Adrenal gland (tissue), 12 donors: Measurements from ENCODE around the gene PDGFD. TPM values are rescaled to one million over a fixed set of nuclear protein-coding genes. Genes with fewer than 3 reads are reported as not detected.

Experiments
- DNase-seq, 7 donors: peaks; one replicate each; pipeline ENCODE4 v3.0.0-alpha.2; 2019 to 2020
- H3K27ac ChIP-seq, 5 donors: fragments of 200-600 bp; sonication (generic) in 4 of 5; 1 replicate in 3 of 5; 2 replicates in 2 of 5; pipeline versions ENCODE4 v1.5.1 to v1.8.0; 2016 to 2020; ENCODE audit warnings: mild to moderate bottlenecking in 1 of 5
- H3K27me3 ChIP-seq: fragments of 200-600 bp; 2 replicates; pipeline ENCODE4 v1.8.0; 2021
- H3K36me3 ChIP-seq, 2 donors: fragments of 200-600 bp; replicated peaks in 1 of 2; 1 replicate in 1 of 2; 2 replicates in 1 of 2; pipeline versions ENCODE4 v1.5.1 to v1.8.0; 2018 to 2022
- H3K4me1 ChIP-seq, 2 donors: fragments of 200-600 bp; replicated peaks in 1 of 2; 1 replicate in 1 of 2; 2 replicates in 1 of 2; pipeline versions ENCODE4 v1.5.1 to v1.8.0; 2018 to 2021
- H3K4me3 ChIP-seq, 4 donors: fragments of 200-600 bp; sonication (generic) in 3 of 4; one replicate each; pipeline ENCODE4 v1.5.1; 2016 to 2018
- H3K9me3 ChIP-seq, 3 donors: fragments of 200-600 bp; sonication (generic) in 1 of 3; replicated peaks in 1 of 3; 1 replicate in 2 of 3; 2 replicates in 1 of 3; pipeline versions ENCODE4 v1.5.1 to v1.8.0; 2016 to 2021
- POLR2A ChIP-seq, 2 donors: fragments of 450-650 bp; IDR thresholded peaks; one replicate each; pipeline ENCODE4 v1.6.1; 2017; ENCODE audit warnings: antibody characterized with exemption in 2 of 2, mild to moderate bottlenecking in 2 of 2, moderate library complexity in 1 of 2
- WGBS, 4 donors: extraction: QIAGEN DNeasy Blood & Tissue Kit in 2 of 4; methylation state at CpG; one replicate each; pipeline versions ENCODE4 v1.1.5 to v1.1.7; 2013 to 2017; 5-methylcytosine and 5-hydroxymethylcytosine counted together
- intact Hi-C, 2 donors: fragments of 100-400 bp; cut with DNase I; formaldehyde crosslinking; loops; one replicate each; pipeline versions ENCODE4 v1.14.1 to v1.15.0; 2022 to 2023
- polyA plus RNA-seq, 3 donors: library from polyadenylated mRNA; stranded (reverse); fragments of 200-250 nt in 2 of 3; fragments of 350-450 nt in 1 of 3; fragmentation: Illumina TruSeq in 1 of 3; extraction: RNeasy Lipid Tissue Mini Kit (QIAGEN cat#74804) in 1 of 3; gene quantifications; one replicate each; pipeline ENCODE4 v1.2.3, GENCODE V29; 2013 to 2014
- total RNA-seq, 9 donors: library from RNA; depleted of rRNA in 4 of 9; stranded (reverse); fragments of >200 nt in 4 of 9; fragments of 120-200 nt in 1 of 9; fragmentation: NEBNext Ultra II Directional in 1 of 9; extraction: Animal tissue kit (Norgen Biotek cat#: 25700) in 1 of 9; gene quantifications; one replicate each; pipeline versions ENCODE4 v1.1.0 to v1.2.4, GENCODE V29; 2013 to 2023
- TF ChIP-seq, protein P1 (sequence below), 6 experiments: fragments of 450-650 bp in 4 of 6; fragments of 200-600 bp in 2 of 6; sonication (generic) in 1 of 6; IDR thresholded peaks; 1 replicate in 5 of 6; 2 replicates in 1 of 6; pipeline versions ENCODE4 v1.5.1 to v1.8.0; 2016 to 2021; ENCODE audit warnings: antibody characterized with exemption in 6 of 6, mild to moderate bottlenecking in 2 of 6, moderate library complexity in 1 of 6
- donor health status: healthy with polysubstance abuse.
- donor health status: Bipolar disorder and iron deficiency.
- donor health status: DM: yes; HTN: yes; CAD: no.
- donor health status: DM: no; HTN: no; CAD: no.
- donor health status: DM: no; HTN: no; CAD: no.
- donor health status: DM: yes; HTN: yes; CAD: no.

The PDGFD gene
- total and polyA plus RNA-seq, 12 donors = 42.7 to 297 (median 199) TPM

DNA sequence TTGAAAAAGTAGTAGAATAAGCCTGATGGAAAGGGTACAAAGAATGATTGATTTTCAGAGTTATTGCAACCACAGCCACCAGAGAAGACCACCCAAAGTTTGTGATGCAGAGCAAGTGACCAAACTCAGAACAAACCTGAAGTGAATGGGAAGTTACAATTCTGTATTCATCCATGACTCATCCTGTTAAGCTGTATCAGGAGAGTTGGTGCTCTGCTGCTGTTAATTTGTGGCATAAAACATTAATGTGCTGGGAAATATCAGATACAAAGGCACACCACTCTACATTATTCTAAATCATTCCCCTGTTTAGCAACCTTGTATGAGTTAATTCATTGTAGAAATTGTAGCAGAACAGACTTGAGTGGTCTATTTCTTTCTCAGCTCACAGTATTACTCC lies 19.6 kb upstream of the PDGFD start:
- Histone ChIP-seq H3K27ac (no peak overlapping the region), H3K36me3 (no peaks in the 10 kb centered on the region), H3K4me1 (no peaks in the 10 kb centered on the region), H3K27me3 (no peaks in the 10 kb centered on the region), H3K9me3 (no peaks in the 10 kb centered on the region), H3K4me3 (no peak overlapping the region)
- DNase-seq = no peak
- intact Hi-C loops = no loop called here
- TF ChIP-seq, protein P1, sequence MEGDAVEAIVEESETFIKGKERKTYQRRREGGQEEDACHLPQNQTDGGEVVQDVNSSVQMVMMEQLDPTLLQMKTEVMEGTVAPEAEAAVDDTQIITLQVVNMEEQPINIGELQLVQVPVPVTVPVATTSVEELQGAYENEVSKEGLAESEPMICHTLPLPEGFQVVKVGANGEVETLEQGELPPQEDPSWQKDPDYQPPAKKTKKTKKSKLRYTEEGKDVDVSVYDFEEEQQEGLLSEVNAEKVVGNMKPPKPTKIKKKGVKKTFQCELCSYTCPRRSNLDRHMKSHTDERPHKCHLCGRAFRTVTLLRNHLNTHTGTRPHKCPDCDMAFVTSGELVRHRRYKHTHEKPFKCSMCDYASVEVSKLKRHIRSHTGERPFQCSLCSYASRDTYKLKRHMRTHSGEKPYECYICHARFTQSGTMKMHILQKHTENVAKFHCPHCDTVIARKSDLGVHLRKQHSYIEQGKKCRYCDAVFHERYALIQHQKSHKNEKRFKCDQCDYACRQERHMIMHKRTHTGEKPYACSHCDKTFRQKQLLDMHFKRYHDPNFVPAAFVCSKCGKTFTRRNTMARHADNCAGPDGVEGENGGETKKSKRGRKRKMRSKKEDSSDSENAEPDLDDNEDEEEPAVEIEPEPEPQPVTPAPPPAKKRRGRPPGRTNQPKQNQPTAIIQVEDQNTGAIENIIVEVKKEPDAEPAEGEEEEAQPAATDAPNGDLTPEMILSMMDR (IDR thresholded peaks at IDR 0.05) = no peak
- no peak for TF ChIP-seq POLR2A (IDR thresholded peaks at IDR 0.05)

GRCh38 chr11:104175769-104176168 lies 11.8 kb upstream of the PDGFD start:
- Histone ChIP-seq H3K4me1 (no peaks in the 10 kb centered on the region), H3K27ac (no peak overlapping the region), H3K27me3 (no peaks in the 10 kb centered on the region), H3K4me3 (no peak overlapping the region), H3K36me3 (no peaks in the 10 kb centered on the region), H3K9me3 (no peaks in the 10 kb centered on the region)
- DNase-seq = no peak
- TF ChIP-seq POLR2A (IDR thresholded peaks at IDR 0.05) = no peak
- TF ChIP-seq, protein P1 (IDR thresholded peaks at IDR 0.05) = no peak
- intact Hi-C loops = no loop called here
- 88 to 100% (median 93%) methylated on average over 1 of the region's 1 CpG for WGBS, 4 donors

DNA sequence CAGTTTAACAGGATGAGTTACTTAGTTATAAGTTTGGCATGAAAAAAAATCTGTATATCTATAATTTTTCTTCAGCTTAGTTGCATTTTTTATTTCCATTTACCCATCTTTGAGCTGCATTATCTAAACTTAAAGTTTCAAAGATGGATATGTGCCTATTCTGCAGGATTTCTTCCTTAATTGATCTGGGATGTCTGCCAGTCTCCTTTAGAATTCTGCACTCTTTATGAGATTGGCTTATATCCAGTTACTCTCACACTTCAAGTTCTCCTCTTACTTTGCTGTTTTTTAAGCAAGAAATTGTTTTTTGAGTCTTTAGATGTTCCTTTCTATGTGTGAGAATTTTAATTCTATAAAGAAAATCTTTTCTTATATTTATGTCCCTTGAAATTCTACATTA lies 5.1 kb upstream of the PDGFD start:
- Histone ChIP-seq H3K4me3 (no peak overlapping the region), H3K27ac (no peak overlapping the region), H3K9me3 (no peaks in the 10 kb centered on the region), H3K4me1 (no peaks in the 10 kb centered on the region), H3K36me3 (no peaks in the 10 kb centered on the region), H3K27me3 (no peaks in the 10 kb centered on the region)
- TF ChIP-seq POLR2A (IDR thresholded peaks at IDR 0.05) = no peak
- TF ChIP-seq, protein P1 (IDR thresholded peaks at IDR 0.05) = no peak
- intact Hi-C loops = no loop called here
- no peak for DNase-seq

DNA sequence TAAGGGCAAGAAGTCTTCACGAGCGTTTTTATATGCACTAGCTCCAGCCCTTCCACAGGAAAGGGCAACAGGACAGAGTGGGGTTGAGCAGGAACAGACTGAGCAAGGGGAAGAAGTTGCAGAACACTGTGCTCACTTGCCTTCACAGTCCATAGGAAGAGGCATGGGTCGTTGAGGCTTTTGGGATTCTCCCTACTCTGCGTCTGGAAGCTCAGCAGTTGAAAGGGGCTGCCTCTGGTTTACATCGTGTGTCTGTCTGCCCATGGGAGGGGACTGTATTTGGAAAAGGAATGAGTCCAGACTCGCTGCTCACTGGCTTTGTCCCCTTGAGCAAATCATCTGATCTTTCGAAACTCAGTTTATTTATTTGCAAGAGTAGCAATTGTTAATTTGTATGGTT lies 1.1 kb upstream of the PDGFD start:
- 84 to 92% (median 87%) methylated on average over 7 of the region's 7 CpGs for WGBS, 4 donors
- peaks cover 9 to 11% of the 10 kb centered on the region in 2 donors for H3K4me1 ChIP-seq
- intact Hi-C loops = no loop called here
- no peak overlapping the region for H3K4me3 ChIP-seq
- H3K9me3 ChIP-seq = no peaks in the 10 kb centered on the region
- no peaks in the 10 kb centered on the region for H3K36me3 ChIP-seq
- no peaks in the 10 kb centered on the region for H3K27me3 ChIP-seq
- DNase-seq = no peak
- no peak overlapping the region for H3K27ac ChIP-seq
- TF ChIP-seq POLR2A (IDR thresholded peaks at IDR 0.05) = no peak
- TF ChIP-seq, protein P1 (IDR thresholded peaks at IDR 0.05) = no peak
